ENCODE data around the gene CACNG1.
"Not testable (repeated sequence)": the region's sequence is repeated elsewhere in the genome, so short reads cannot be mapped to it uniquely, and the experiment has no call there.

Gene CACNG1

GRCh38 chr17:67082107-67082506 is 37.8 kb downstream of the CACNG1 start:
- DNase-seq = no peak

- DNase-seq = no peak
Measured at GRCh38 chr17:67085406-67085805, 41.1 kb downstream of the CACNG1 start.

- no peak for DNase-seq
Measured at GRCh38 chr17:67088639-67089038, 44.3 kb downstream of the CACNG1 start.

GRCh38 chr17:67090341-67090740 is 46.0 kb downstream of the CACNG1 start:
- DNase-seq = no peak

GRCh38 chr17:67092291-67092690 is 47.9 kb downstream of the CACNG1 start:
- DNase-seq = no peak

- not testable (repeated sequence) for DNase-seq
Measured at GRCh38 chr17:67092710-67093109, 48.4 kb downstream of the CACNG1 start.

GRCh38 chr17:67093348-67093747 is 49.0 kb downstream of the CACNG1 start:
- no peak for DNase-seq

GRCh38 chr17:67095291-67095690 is 50.9 kb downstream of the CACNG1 start:
- DNase-seq = not testable (repeated sequence)

- no peak for DNase-seq
Measured at GRCh38 chr17:67095803-67096202, 51.4 kb downstream of the CACNG1 start.

- DNase-seq = no peak
Measured at GRCh38 chr17:67096609-67097008, 52.3 kb downstream of the CACNG1 start.

GRCh38 chr17:67098006-67098405 is 53.7 kb downstream of the CACNG1 start:
- DNase-seq = no peak

- not testable (repeated sequence) for DNase-seq
Measured at GRCh38 chr17:67104641-67105040, 60.3 kb downstream of the CACNG1 start.

- DNase-seq = no peak
Measured at GRCh38 chr17:67105213-67105612, 60.9 kb downstream of the CACNG1 start.
